NCI-H2196 (cell line): ENCODE measurements around the gene ZNF574.
A peak's percentile ranks its signal among the peaks of the same experiment; 100 is the strongest.

Experiments used
- DNase-seq: peaks from one replicate; lab custom pipeline; 2025; ENCODE audit not compliant: unreplicated experiment; lab: John Stamatoyannopoulos, UW

The ZNF574 gene

DNA sequence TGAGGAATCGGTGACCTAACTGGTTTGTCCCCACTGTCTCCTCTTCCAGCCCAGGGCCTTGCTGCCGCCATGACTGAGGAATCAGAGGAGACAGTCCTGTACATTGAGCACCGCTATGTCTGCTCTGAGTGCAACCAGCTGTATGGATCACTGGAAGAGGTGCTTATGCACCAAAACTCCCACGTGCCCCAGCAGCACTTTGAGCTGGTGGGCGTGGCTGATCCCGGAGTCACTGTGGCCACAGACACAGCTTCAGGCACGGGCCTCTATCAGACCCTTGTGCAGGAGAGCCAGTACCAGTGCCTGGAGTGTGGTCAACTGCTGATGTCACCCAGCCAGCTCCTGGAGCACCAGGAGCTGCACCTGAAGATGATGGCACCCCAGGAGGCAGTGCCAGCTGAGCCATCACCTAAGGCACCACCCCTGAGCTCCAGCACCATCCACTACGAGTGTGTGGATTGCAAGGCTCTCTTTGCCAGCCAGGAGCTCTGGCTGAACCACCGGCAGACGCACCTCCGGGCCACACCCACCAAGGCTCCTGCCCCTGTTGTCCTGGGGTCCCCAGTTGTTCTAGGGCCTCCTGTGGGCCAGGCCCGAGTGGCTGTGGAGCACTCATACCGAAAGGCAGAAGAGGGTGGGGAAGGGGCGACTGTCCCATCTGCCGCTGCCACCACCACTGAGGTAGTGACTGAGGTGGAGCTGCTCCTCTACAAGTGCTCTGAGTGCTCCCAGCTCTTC, 2.7 kb downstream of the ZNF574 start:
- DNase-seq = no peak

DNA sequence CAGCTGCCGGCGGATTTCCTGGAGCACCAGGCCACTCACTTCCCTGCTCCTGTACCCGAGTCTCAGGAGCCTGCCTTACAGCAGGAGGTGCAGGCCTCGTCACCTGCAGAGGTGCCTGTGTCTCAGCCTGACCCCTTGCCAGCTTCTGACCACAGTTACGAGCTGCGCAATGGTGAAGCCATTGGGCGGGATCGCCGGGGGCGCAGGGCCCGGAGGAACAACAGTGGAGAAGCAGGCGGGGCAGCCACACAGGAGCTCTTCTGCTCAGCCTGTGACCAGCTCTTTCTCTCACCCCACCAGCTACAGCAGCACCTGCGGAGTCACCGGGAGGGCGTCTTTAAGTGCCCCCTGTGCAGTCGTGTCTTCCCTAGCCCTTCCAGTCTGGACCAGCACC, 3.3 kb downstream of the ZNF574 start:
- DNase-seq = no peak

DNA sequence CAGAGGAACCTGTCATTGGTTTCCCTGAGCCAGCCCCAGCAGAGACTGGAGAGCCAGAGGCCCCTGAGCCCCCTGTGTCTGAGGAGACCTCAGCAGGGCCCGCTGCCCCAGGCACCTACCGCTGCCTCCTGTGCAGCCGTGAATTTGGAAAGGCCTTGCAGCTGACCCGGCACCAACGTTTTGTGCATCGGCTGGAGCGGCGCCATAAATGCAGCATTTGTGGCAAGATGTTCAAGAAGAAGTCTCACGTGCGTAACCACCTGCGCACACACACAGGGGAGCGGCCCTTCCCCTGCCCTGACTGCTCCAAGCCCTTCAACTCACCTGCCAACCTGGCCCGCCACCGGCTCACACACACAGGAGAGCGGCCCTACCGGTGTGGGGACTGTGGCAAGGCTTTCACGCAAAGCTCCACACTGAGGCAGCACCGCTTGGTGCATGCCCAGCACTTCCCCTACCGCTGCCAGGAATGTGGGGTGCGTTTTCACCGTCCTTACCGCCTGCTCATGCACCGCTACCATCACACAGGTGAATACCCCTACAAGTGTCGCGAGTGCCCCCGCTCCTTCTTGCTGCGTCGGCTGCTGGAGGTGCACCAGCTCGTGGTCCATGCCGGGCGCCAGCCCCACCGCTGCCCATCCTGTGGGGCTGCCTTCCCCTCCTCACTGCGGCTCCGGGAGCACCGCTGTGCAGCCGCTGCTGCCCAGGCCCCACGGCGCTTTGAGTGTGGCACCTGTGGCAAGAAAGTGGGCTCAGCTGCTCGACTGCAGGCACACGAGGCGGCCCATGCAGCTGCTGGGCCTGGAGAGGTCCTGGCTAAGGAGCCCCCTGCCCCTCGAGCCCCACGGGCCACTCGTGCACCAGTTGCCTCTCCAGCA, 4.2 kb downstream of the ZNF574 start:
- no peak for DNase-seq

DNA sequence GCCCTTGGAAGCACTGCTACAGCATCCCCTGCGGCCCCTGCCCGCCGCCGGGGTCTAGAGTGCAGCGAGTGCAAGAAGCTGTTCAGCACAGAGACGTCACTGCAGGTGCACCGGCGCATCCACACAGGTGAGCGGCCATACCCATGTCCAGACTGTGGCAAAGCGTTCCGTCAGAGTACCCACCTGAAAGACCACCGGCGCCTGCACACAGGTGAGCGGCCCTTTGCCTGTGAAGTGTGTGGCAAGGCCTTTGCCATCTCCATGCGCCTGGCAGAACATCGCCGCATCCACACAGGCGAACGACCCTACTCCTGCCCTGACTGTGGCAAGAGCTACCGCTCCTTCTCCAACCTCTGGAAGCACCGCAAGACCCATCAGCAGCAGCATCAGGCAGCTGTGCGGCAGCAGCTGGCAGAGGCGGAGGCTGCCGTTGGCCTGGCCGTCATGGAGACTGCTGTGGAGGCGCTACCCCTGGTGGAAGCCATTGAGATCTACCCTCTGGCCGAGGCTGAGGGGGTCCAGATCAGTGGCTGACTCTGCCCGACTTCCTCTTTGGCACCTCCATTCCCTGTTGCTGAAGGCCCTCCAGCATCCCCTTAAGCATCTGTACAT, 4.9 kb downstream of the ZNF574 start:
- DNase-seq = no peak

DNA sequence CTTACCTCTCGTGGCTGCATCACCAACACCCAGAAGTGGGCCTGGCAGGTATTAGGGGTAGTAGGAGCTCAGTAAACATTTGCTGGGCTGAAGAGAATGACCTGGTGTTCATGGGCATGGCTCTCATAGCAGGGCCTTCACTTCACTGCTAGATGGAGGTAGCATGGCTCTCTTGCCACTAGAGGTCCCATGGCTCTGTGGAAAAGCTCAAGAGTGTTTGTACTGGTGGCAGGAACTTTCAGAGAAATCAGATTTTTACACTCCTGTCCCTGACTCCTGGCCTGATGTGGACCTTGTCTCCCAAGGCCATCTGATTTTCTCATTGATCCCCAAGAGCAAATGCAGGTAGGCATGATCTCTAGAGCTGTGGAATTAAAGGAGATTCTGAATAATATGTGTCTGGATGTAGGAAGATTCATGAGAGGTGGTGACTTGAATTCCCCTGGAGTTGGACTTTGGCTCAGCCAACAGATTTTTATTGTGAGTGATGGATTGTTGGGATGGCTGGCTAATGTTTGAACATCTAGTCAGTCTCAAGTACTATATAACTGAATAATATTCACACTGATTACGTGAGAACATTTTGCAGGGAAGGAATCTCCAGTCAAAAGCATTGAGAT, 5.7 kb downstream of the ZNF574 start:
- DNase-seq = peak; percentile 50

DNA sequence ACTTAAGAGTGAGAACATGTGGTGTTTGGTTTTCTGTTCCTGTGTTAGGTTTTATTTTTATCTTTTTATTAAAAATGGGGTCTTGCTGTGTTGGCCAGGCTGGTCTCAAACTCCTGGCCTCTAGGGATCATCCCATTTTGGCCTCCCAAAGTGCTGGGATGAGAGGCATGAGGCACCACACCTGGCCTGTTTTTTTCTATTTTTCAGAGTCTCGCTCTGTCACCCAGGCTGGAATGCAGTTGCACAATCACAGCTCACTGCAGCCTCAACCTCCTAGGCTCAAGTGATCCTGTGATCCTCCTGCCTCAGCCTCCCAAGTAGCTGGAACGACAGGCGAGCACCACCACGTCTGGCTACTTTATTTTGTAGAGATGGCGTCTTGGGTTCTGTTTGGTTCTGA, 7.6 kb downstream of the ZNF574 start:
- DNase-seq = no peak

DNA sequence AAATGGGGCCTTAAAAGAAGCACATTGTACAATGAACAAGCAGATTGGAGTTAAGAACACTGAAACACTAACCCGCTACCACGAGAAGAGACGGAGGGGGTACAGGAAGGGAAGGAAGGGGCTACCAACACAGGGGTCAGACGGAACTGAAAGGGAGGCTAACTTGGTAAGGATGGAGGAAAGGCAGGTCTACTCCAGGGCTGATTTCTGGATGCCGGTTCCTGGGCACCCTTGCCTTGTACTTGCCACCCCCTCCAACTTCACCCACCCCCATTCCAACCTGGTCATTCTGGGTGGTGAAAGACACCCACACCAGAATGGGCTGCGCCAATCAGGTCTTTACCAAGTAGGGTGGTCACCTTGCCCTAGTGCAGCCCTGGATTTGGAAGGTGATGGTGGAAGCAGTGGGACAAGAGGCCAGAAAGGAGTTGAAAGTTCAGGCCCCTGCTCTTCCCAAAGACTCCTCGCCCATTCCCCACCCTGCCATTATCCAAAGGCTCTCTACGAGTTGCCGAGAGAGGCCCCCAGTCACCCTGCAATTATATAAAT, 10.3 kb downstream of the ZNF574 start:
- no peak for DNase-seq

DNA sequence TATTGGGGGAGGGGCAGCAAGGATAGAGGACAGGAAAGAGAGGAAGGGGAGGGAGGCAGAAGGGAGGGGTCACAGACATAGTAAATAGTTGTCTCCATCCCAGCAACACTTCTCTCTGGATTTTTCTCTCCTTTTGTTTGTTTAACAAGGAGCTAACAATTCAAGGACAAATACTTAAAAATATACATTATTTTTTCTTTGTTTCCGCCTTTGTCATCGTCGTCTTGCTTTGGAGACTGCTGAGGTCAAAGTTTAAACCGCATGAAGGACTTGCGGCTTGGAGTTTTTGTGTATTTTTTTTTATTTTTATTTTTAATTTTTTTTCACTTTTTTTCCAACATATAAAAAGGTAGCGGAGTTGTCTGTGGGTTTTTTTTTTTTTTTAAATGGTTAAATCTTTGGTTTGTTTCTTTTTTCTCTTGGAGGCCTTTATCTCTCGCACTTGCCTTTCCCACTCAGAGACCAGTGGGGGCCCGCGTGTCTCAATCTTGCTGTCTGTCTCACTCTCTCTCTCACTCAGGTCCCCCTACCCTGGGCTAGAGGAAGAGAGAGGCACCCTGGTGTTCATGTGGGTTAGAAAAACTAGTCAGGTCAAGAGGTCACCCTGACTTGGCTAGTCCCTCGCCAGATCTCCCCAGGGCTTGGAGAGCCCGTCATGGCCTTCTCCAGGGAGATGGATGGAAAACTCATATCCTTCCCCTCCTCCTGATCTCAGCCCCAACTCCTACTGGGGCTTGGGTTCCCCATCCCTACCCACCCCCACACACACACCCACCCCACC, 11.0 kb downstream of the ZNF574 start:
- no peak for DNase-seq

DNA sequence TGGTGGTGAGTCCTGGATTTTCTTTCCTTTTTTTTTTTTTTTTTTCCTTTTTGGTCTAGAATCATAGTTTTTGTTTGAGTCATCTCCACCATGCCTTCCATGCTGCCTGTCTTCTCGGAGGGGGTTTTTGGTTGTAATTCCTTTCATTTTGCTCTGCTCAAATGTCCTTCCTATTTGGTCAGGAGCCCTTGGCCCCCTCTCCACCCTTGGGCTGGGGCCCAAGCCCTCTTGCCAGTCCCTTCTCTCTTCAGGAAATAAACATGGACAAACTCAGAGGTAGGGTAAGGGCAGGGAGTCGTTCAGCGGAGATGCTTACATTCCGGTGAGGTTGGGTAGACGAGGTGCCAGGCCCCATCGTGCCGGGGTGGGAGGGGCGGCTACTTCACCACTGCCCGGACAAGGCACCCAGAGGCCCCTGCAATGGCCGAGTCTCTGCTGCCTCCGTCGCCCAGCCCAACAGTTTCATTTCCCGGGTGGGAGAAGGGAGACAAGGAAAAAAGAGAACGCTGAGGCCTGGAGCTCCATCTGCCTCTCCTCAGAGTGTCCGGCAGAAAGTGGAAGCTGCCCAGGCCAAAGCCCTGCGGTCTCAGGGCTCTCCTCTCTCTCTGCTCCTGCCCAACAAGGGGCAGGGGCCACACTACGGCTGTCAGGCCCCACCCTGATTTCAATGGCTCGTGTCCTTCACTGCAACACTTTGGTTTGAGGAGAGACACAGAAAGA, 12.7 kb downstream of the ZNF574 start:
- DNase-seq = no peak

DNA sequence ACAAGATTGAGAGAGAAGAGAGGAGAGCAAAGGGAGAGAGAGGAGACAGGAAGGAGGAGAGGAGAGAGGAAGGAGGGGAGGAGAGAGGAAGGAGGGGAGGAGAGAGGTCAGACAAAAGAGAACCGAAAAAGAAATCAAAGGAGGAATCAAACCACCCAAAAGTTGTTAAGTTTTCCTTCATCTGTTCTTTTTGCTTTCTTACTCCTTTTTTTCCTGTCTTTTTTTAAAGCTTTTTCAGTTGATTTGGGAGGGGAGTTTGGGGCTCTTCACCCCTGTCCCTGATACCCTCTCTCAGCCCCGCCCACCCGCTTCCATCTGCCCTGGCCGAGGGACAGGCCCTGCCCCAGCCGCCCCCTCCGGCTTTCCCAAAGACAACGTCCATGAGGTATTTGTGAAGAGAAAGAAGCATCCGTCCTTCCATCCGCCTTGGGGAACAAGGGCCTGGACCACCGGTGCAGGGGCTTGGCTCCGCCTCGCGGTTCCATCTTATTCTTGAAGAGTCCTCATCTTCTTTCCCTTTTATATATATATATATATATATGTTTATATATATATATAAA, 13.3 kb downstream of the ZNF574 start:
- no peak for DNase-seq

DNA sequence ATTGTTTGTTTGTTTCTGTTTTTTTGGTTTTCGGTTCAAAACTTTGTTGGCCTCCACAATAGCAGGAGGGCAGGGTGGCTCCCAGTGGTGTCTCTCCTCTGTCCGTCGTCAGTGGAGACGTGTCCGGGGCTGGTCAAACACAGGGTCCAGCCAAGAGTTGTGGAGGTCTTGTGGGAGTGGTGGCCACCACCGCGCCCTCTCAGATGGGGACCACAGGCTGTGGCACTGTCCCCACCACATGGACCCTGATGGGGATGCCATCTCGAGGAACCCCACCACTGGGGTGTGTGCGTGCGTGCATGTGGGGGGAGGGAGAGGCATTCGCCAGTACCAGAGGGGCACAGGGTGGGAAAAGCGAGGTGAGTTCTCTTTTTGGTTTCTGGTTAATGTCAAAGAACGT, 13.8 kb downstream of the ZNF574 start:
- DNase-seq = no peak

DNA sequence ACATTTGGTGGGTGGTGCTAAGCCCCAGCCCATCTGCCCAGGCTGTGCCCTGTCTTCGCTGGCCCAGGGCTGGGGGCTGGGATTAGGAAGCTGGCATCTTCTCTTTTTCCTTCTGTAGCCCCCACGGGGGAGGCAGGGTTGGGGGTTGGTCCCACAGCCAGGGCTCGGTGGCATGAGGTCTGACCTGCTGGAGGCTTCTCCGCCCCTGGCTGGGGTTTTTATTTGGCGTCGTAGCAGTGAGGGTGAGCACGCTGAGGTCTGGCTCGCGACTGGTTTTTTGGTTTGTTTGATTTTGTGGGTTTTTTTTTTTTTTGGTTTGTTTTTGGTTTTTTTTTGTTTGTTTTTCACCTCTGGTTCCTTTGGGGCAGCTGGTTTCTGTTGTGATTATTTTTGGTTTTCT, 14.7 kb downstream of the ZNF574 start:
- DNase-seq = no peak

DNA sequence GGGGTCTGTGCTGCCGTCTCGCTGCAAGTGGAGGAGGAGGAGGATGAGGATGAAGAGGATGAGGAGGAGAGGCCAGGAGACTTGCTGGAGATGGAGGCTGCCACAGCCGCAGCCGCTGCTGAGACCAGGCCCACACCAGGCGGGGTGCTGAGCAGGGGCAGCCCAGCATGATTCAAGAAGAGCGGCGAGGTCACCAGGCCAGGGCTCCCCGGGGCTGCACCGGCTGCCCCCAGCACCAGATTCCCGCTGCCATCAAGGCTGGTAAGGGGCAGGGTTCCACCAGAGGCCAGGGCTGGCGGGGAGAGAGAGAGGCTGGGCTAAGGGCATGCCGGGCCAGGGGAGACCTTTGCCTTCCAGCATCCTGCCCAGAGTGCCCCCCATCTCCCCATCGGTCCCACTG, 15.3 kb downstream of the ZNF574 start:
- no peak for DNase-seq

DNA sequence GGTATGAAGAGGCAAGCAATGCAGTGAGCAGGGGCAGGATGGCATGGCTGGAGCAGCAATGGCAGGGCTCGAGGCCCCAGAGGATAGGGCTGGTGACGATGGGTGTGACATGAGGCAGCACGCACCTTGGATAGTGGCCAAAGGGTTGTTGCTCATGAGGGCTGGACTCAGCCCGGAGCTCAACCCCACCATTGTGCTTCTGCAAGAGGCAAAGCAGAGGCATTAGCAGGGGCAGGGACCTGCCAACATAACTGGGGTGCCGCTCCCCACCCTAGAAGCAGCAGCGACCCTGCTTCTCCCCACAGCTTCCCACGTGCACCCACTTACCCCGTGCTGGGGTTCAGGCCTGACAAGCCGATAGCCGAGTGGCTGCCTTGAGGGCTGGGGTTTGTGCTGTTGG, 15.8 kb downstream of the ZNF574 start:
- no peak for DNase-seq

DNA sequence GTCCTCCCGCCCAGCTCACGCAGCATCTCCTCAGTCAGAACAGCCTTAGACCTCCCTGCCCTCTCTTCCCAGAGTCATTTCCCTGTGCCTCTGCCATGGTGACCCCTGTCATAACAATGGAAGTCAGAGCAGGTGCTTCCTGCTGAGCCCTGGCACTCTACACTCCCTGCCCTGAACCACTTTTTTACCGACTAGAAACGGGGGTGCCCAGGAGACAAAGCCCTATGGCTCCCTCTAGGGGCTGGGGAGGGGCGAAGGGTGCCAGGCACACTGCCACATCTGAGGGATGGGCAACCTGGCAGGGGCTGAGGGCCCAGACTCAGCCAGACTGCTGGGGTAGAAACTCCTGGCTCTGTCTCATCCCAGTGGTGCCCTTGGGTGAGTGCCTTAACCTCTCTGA, 16.4 kb downstream of the ZNF574 start:
- peak; percentile 67 for DNase-seq

DNA sequence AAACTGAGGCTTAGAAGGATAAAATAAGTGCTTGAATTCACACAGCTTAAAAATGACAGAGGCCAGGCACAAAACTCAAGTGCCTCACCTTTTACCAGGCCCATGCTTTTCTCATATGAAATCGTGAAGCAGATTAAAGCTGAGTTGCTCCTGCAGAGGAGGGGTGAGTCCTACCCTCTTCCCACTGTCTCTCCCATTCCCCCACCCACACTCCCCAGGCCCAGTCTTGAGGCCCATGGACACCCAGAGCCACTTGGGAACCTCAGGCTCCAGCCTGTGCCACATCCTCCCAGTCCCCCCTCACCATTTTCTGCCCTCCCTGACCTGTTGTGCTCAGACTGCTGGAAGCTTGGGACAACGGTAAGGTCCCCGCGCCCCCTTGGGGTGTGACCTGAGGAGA, 17.5 kb downstream of the ZNF574 start:
- DNase-seq = no peak

DNA sequence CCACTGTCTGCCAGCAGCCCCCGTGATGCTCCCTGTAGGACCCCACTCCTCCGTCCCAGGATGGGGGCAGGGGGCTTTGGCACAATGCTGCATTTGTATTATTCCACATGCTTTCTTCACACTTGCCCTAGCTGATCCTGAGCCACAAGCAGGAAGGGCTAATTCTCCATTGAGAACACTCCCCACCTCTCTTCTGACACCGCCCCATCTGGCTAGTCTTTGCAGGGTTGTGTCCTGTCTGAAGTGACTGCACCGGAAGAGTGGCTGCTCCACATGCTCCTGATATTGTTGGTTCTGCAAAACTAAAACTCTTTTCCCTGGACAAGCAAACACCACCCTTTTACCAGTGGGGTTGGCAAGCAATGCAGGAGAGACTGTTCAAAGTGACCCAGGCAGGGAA, 18.0 kb downstream of the ZNF574 start:
- DNase-seq = no peak

DNA sequence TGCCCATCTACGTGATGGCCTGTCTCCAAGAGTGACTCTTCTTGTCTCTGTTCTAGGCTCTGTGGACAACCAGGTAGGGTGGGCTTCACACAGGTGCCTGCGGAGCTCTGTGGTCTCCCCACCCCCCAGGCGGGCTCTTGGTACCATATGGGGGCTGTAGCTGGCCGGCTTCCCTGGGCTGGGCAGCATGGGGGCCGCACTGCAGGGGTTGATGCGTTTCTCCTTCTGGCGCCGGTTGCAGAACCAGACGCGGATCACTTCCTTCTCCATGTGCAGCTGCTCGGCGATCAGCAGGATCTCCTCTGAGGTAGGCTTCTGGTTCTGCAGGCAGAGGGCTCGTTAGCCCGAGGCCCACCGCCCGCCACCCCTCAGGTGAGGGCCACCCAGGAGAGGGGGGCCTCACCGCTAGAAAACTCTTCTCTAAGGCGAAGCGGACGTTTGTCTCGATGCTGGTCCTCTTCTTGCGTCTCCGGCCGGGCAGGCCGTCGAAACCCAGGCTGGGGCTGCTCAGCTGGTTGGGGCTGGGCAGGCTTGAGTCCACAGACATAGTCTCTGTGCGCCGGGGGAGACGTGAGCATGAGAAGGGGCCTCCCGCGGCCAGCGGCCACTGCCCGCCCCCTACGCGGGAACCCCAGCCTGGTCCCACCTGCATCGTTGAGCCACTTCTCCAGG, 19.3 kb downstream of the ZNF574 start:
- no peak for DNase-seq

DNA sequence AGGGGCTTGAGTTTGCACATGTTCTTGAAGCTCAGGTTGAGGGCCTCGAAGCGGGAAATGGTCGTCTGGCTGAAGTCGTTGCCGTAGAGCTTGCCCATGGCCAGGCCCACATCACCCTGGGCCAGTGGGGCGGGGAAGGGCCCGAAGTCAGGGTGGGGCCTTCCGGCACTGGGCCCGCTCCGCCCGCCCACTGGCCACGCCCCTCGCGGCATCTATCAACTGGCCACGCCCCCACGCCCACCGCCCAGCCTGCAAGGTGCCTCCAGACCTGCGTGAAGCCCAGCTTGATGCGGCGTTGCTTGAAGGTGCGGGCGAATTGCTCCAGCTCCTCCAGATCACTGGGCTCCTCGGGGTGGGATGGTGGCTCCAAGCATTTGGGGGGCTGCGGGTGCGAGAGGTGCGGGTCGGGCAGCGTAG, 19.9 kb downstream of the ZNF574 start:
- DNase-seq = no peak
